Heart left ventricle (tissue), 16 donors: ENCODE data around the gene PHTF1. TPM values are rescaled to one million over a fixed set of nuclear protein-coding genes. Genes with fewer than 3 reads are reported as not detected.

Source experiments
- ATAC-seq, 4 donors: fragments of 200-7000 bp; cut with Tn5 transposase; one replicate each; pipeline ENCODE4 v1.9.1; 2020 to 2022; ENCODE audit warnings: moderate library complexity in 4 of 4, mild to moderate bottlenecking in 3 of 4, moderate number of reproducible peaks in 1 of 4
- DNase-seq, 5 donors: peaks; one replicate each; pipeline ENCODE4 v3.0.0-alpha.2; 2020
- H3K27ac ChIP-seq, 12 donors: fragments of 200-600 bp; sonication (generic) in 4 of 12; one replicate each; pipeline versions ENCODE4 v1.5.0 to v1.8.0; 2016 to 2022; ENCODE audit warnings: mild to moderate bottlenecking in 2 of 12
- H3K27me3 ChIP-seq, 9 donors: fragments of 200-600 bp; sonication (generic) in 2 of 9; one replicate each; pipeline versions ENCODE4 v1.5.1 to v1.8.0; 2016 to 2022; ENCODE audit warnings: mild to moderate bottlenecking in 3 of 9
- H3K36me3 ChIP-seq, 9 donors: fragments of 200-600 bp; sonication (generic) in 2 of 9; one replicate each; pipeline versions ENCODE4 v1.5.0 to v1.8.0; 2018 to 2022; ENCODE audit warnings: mild to moderate bottlenecking in 2 of 9
- H3K4me1 ChIP-seq, 12 donors: fragments of 200-600 bp; sonication (generic) in 4 of 12; one replicate each; pipeline versions ENCODE4 v1.5.0 to v1.8.0; 2016 to 2022; ENCODE audit warnings: mild to moderate bottlenecking in 3 of 12
- H3K4me3 ChIP-seq, 12 donors: fragments of 200-600 bp; sonication (generic) in 4 of 12; one replicate each; pipeline versions ENCODE4 v1.5.0 to v1.8.0; 2017 to 2022; ENCODE audit warnings: mild to moderate bottlenecking in 9 of 12, moderate library complexity in 4 of 12
- H3K9me3 ChIP-seq, 12 donors: fragments of 200-600 bp; sonication (generic) in 4 of 12; one replicate each; pipeline versions ENCODE4 v1.5.0 to v1.8.0; 2016 to 2022; ENCODE audit warnings: mild to moderate bottlenecking in 1 of 12
- POLR2A ChIP-seq, 2 donors: fragments of 450-650 bp; IDR thresholded peaks; one replicate each; pipeline ENCODE4 v1.6.1; 2017; ENCODE audit warnings: antibody characterized with exemption in 2 of 2, mild to moderate bottlenecking in 2 of 2, moderate library complexity in 2 of 2
- WGBS, 4 donors: extraction: QIAGEN DNeasy Blood & Tissue Kit in 2 of 4; methylation state at CpG; one replicate each; pipeline versions ENCODE4 v1.1.5 to v1.1.7; 2013 to 2018; 5-methylcytosine and 5-hydroxymethylcytosine counted together
- intact Hi-C, 10 donors: fragments of 100-400 bp; cut with DNase I; formaldehyde crosslinking; loops; one replicate each; pipeline versions ENCODE4 v1.11.1 to v1.14.2; 2022
- polyA plus RNA-seq, 2 donors: library from polyadenylated mRNA; stranded (reverse); fragments of 200-250 nt; gene quantifications; one replicate each; pipeline ENCODE4 v1.2.3, GENCODE V29; 2013
- total RNA-seq, 9 donors: library from RNA; depleted of rRNA in 2 of 9; stranded (reverse); fragments of >200 nt in 2 of 9; fragmentation: NEBNext Ultra II Directional in 3 of 9; extraction: Animal tissue kit (Norgen Biotek cat#: 25700) in 3 of 9; gene quantifications; one replicate each; pipeline versions ENCODE4 v1.1.0 to v1.2.4, GENCODE V29; 2016 to 2023
- TF ChIP-seq, protein P1 (sequence below), 12 donors: fragments of 200-600 bp; sonication (generic) in 4 of 12; IDR thresholded peaks; one replicate each; pipeline versions ENCODE4 v1.5.0 to v1.8.0; 2018 to 2022; ENCODE audit warnings: antibody characterized with exemption in 12 of 12, mild to moderate bottlenecking in 5 of 12
- donor health status: ischemic (EF 13 %, LVEDD 7.1; RV severe dilation, severe dysfunction).
- donor health status: healthy with polysubstance abuse.
- donor health status: DM: no; HTN: yes; CAD: no.
- donor health status: DM: no; HTN: no; CAD: no.
- donor health status: ischemic (EF 25% LVEDD 6.9; RV normal size, moderate dysfunction).
- donor health status: ischemic (EF 25% LVEDD 5.7; RV mildly dilated, moderate dysfunction).
- donor health status: healthy.
- donor health status: DM: yes; HTN: yes; CAD: no.
- donor health status: ischemic (EF 35%, LVEDD 5.7; RV mildly dilated, moderate dysfunction).
- donor health status: nonischemic (EF 11% LVEDD 7.7; RV severe dilation, severe dysfunction).
- donor health status: DM: yes; HTN: yes; CAD: no.
- donor health status: PGD.
- donor health status: ischemic (EF 29% LVEDD 5.4; RV normal size, mild dysfunction).
- donor health status: nonischemic (EF 23%, LVEDD 6.1; RV moderate dilation, normal function).

The PHTF1 gene
- total and polyA plus RNA-seq, 11 donors, result 3.2 to 19.7 (median 11.9) TPM

DNA sequence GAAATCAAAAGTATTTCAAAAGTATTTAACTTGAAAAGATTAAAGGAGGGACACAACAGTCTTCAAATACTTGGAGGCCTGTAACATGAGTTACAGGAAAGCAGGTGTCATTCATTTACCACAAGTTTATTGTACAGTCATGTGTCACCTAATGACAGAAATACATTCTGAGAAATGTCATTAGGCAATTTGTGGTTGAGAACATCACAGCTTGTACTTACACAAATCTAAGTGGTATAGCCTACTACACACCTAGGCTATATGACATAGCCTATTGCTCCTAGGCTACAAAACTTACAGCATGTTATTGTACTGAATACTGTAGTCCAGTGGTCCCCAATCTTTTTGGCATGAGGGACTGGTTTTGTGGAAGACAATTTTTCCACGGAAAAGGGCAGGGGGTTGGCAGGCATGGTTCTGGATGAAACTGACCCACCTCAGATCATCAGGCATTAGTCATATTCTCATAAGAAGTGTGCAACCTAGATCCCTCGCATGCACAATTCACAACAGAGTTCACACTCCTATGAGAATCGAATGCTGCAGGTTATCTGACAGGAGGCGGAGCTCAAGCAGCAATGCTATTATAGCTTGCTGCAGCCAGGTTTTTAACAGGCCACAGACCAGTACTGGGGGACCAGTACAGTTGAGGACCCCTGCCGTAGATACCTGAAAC lies 25.0 kb upstream of the PHTF1 start:
- DNase-seq, result no peak
- Histone ChIP-seq H3K9me3 (no peaks in the 10 kb centered on the region), H3K4me1 (peaks cover 0 to 72% (median 50%) of the 10 kb centered on the region in 12 donors), H3K36me3 (peaks cover 0 to under 1% (median 0%) of the 10 kb centered on the region in 9 donors), H3K27ac (peak overlapping the region in 2 of 12 donors; percentile 26 to 86), H3K27me3 (no peaks in the 10 kb centered on the region), H3K4me3 (peak overlapping the region in 1 of 12 donors; percentile 2)
- intact Hi-C loops, result no loop called here
- no peak for TF ChIP-seq POLR2A (IDR thresholded peaks at IDR 0.05)
- TF ChIP-seq, protein P1, sequence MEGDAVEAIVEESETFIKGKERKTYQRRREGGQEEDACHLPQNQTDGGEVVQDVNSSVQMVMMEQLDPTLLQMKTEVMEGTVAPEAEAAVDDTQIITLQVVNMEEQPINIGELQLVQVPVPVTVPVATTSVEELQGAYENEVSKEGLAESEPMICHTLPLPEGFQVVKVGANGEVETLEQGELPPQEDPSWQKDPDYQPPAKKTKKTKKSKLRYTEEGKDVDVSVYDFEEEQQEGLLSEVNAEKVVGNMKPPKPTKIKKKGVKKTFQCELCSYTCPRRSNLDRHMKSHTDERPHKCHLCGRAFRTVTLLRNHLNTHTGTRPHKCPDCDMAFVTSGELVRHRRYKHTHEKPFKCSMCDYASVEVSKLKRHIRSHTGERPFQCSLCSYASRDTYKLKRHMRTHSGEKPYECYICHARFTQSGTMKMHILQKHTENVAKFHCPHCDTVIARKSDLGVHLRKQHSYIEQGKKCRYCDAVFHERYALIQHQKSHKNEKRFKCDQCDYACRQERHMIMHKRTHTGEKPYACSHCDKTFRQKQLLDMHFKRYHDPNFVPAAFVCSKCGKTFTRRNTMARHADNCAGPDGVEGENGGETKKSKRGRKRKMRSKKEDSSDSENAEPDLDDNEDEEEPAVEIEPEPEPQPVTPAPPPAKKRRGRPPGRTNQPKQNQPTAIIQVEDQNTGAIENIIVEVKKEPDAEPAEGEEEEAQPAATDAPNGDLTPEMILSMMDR (IDR thresholded peaks at IDR 0.05), result no peak
- peak in 2 of 4 donors; percentile 48 to 56 for ATAC-seq
- 62 to 71% (median 67%) methylated on average over 4 to 5 of the region's 5 CpGs for WGBS, 4 donors

DNA sequence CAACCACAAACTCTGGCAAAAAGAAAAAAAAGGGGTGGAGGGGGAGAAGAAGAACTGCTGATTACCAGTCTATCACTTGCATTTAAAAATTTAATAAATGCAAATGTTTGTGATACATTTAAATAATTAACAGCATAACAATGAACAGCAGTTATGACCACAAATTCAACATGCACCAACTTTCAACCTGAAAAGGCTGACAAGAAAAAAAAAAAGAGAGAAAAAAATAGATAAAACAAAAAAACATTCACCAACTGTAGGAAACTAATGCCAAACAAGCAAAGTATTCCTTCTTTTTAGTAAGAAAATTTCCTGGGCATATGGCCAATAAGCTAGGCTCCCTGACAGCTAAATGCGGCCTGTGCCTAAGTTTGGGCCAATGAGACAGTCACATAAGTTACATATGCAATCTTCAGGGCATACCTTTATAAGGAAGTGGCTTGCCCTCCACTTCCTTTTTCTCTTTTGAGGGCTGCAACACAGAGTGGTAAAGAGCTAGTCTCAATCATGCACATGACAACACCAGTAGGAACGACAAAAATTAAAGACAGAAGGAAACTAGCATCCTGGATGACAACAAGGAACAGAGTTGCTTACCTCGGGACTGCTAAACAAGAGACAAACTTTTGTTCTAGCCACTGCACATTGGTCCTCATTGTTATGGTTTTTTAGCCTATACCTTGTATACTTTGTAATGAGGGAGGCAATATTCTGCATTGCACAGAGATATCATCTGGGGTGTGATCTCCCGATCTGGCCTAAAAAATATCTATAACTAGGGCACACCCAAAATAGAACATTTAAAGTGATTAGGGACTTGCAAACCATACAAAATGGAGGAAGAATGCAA lies 24.2 kb upstream of the PHTF1 start:
- ATAC-seq (peak in 3 of 4 donors; percentile 72 to 83 (median 82)), DNase-seq (peak in 3 of 5 donors; percentile 19 to 37 (median 25))
- H3K27ac ChIP-seq, result peak overlapping the region in 7 of 12 donors; percentile 3 to 86 (median 26)
- WGBS, 4 donors, result 25 to 32% (median 28%) methylated on average over 4 of the region's 4 CpGs
- H3K4me1 ChIP-seq, result peaks cover 0 to 72% (median 47%) of the 10 kb centered on the region in 12 donors
- no peaks in the 10 kb centered on the region for H3K27me3 ChIP-seq
- intact Hi-C loops, result no loop called here
- H3K36me3 ChIP-seq, result no peaks in the 10 kb centered on the region
- H3K9me3 ChIP-seq, result no peaks in the 10 kb centered on the region
- peak overlapping the region in 1 of 12 donors; percentile 2 for H3K4me3 ChIP-seq
- TF ChIP-seq POLR2A (IDR thresholded peaks at IDR 0.05), result no peak
- TF ChIP-seq, protein P1 (IDR thresholded peaks at IDR 0.05), result no peak

DNA sequence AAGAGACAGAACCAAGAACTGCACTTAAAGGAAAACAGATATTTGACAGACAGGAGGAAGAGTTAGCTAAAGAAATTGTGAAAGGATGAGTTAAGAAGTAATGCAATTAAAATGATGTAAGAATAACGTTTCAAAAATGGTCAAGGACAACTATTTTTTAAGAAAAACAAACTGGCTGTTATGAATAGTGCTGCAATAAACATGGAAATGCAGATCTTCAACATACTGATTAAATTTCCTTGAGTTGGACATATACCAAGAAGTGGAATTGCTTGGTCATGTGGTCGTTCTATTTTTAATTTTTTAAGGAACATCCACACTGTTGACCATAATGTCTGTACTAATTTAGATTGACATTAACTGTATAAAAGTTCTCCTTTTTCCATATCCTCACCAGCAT lies 23.1 kb upstream of the PHTF1 start:
- 8 to 15% (median 11%) methylated on average over 2 of the region's 2 CpGs for WGBS, 4 donors
- intact Hi-C loops, result no loop called here
- H3K27me3 ChIP-seq, result no peaks in the 10 kb centered on the region
- no peak for TF ChIP-seq POLR2A (IDR thresholded peaks at IDR 0.05)
- TF ChIP-seq, protein P1 (IDR thresholded peaks at IDR 0.05), result no peak
- DNase-seq (no peak), ATAC-seq (peak in 1 of 4 donors; percentile 21)
- peaks cover 0 to 5% (median 0%) of the 10 kb centered on the region in 9 donors for H3K36me3 ChIP-seq
- no peak overlapping the region for H3K4me3 ChIP-seq
- no peaks in the 10 kb centered on the region for H3K9me3 ChIP-seq
- H3K4me1 ChIP-seq, result peaks cover 0 to 72% (median 44%) of the 10 kb centered on the region in 12 donors
- H3K27ac ChIP-seq, result peak overlapping the region in 7 of 12 donors; percentile 3 to 86 (median 14)
